HCT116 (cell line): ENCODE results near the gene COPG2. TPM values are rescaled to one million over a fixed set of nuclear protein-coding genes. Genes with fewer than 3 reads are reported as not detected.

Experiments used
- ATAC-seq: fragments of 200-7000 bp; cut with Tn5 transposase; 2 replicates; pipeline ENCODE4 v1.9.1; 2020; ENCODE audit warnings: mild to moderate bottlenecking, moderate library complexity
- BruUV-seq: library from RNA; stranded (reverse); fragments of 400-500 nt; replicated peaks from 2 replicates; lab custom pipeline; 2021; lab: Mats Ljungman, UMichigan
- CTCF ChIA-PET: fragments of 300-600 bp; sonication (Branson Sonifier 250); formaldehyde crosslinking; loops from one replicate; lab custom pipeline; 2021; ENCODE audit warnings: antibody characterized with exemption; lab: Charles Lee
- POLR2A ChIA-PET: fragments of 300-600, 350-600 bp; sonication (Branson Sonifier 250); formaldehyde crosslinking; loops from one replicate; lab custom pipeline; 2021; ENCODE audit warnings: antibody characterized with exemption; lab: Charles Lee
- RAD21 ChIA-PET, 2 experiments: fragments of 300-600 bp; sonication (Branson Sonifier 250); formaldehyde crosslinking; loops; one replicate each; lab custom pipeline; 2023; ENCODE audit warnings: low total read pairs in 2 of 2; ENCODE audit not compliant: uncharacterized antibody in 2 of 2, unreplicated experiment in 2 of 2, low non-redundant PET in 1 of 2; lab: Charles Lee
- DNase-seq: peaks from one replicate; pipeline ENCODE4 v3.0.0-alpha.2; 2010; ENCODE audit warnings: low read depth, low spot score
- H2AFZ ChIP-seq: fragments of 200-600 bp; shearing (Covaris generic), sonication (generic); 2 replicates; pipeline ENCODE4 v1.6.1; 2017; ENCODE audit warnings: low read depth, mixed run types, mixed read lengths, antibody characterized with exemption, low read length; ENCODE audit not compliant: poor library complexity, severe bottlenecking
- H3K27ac ChIP-seq: 2 replicates; pipeline ENCODE4 v1.5.1; 2012; ENCODE audit warnings: low read depth, low read length
- H3K27me3 ChIP-seq: fragments of 200-600 bp; sonication (generic); 2 replicates; pipeline ENCODE4 v1.6.1; 2016; ENCODE audit warnings: mixed run types, low read length, mixed read lengths; ENCODE audit not compliant: insufficient read depth
- H3K36me3 ChIP-seq, 2 experiments: fragments of 200-500 bp in 1 of 2; fragments of 200-600 bp in 1 of 2; sonication (Bioruptor generic) in 1 of 2; sonication (generic) in 1 of 2; 2 replicates each; pipeline versions ENCODE4 v1.5.1 to v1.6.1; 2014 to 2016; ENCODE audit warnings: low read length in 2 of 2, inconsistent platforms in 1 of 2, mixed read lengths in 1 of 2, mixed run types in 1 of 2; ENCODE audit not compliant: insufficient read depth in 2 of 2, control insufficient read depth in 1 of 2
- H3K4me1 ChIP-seq, 2 experiments: fragments of 200-600 bp in 1 of 2; sonication (generic) in 1 of 2; 2 replicates each; pipeline versions ENCODE4 v1.5.1 to v1.6.1; 2012 to 2017; ENCODE audit warnings: low read length in 2 of 2, inconsistent platforms in 1 of 2, mild to moderate bottlenecking in 1 of 2, mixed read lengths in 1 of 2, mixed run types in 1 of 2, moderate library complexity in 1 of 2; ENCODE audit not compliant: insufficient read depth in 2 of 2, control insufficient read depth in 1 of 2
- H3K4me2 ChIP-seq: fragments of 200-600 bp; sonication (generic); 2 replicates; pipeline ENCODE4 v1.6.1; 2017; ENCODE audit warnings: mixed run types, low read length, mixed read lengths
- H3K4me3 ChIP-seq, 2 experiments: fragments of 200-600 bp in 1 of 2; sonication (generic) in 1 of 2; replicated peaks in 1 of 2; 2 replicates each; pipeline ENCODE4 v1.5.1; 2011 to 2016; ENCODE audit warnings: low read length in 2 of 2, control low read depth in 1 of 2, low read depth in 1 of 2, mild to moderate bottlenecking in 1 of 2, mixed read lengths in 1 of 2, mixed run types in 1 of 2
- H3K79me2 ChIP-seq: fragments of 200-600 bp; sonication (generic); 2 replicates; pipeline ENCODE4 v1.6.1; 2017; ENCODE audit warnings: mild to moderate bottlenecking, mixed run types, low read length, moderate library complexity, mixed read lengths; ENCODE audit not compliant: insufficient read depth
- H3K9ac ChIP-seq: fragments of 200-600 bp; sonication (generic); 2 replicates; pipeline ENCODE4 v1.6.1; 2016; ENCODE audit warnings: low read length, mixed read lengths
- H3K9me2 ChIP-seq: fragments of 200-600 bp; sonication (generic), shearing (Covaris generic); 2 replicates; pipeline ENCODE4 v1.6.1; 2017; ENCODE audit warnings: mixed run types, mild to moderate bottlenecking, moderate library complexity; ENCODE audit not compliant: insufficient read depth
- H3K9me3 ChIP-seq, 2 experiments: fragments of 200-500 bp in 1 of 2; fragments of 200-600 bp in 1 of 2; sonication (Bioruptor generic) in 1 of 2; sonication (generic) in 1 of 2; 2 replicates each; pipeline ENCODE4 v1.6.1; 2014 to 2017; ENCODE audit warnings: low read length in 2 of 2, mixed read lengths in 2 of 2, inconsistent platforms in 1 of 2, low read depth in 1 of 2, mild to moderate bottlenecking in 1 of 2, mixed run types in 1 of 2, moderate library complexity in 1 of 2; ENCODE audit not compliant: control insufficient read depth in 1 of 2, insufficient read depth in 1 of 2
- H4K20me1 ChIP-seq: fragments of 200-600 bp; sonication (generic), shearing (Covaris generic); 2 replicates; pipeline ENCODE4 v1.6.1; 2017; ENCODE audit warnings: mixed run types, mild to moderate bottlenecking, moderate library complexity; ENCODE audit not compliant: insufficient read depth
- CBX3 ChIP-seq: IDR thresholded peaks from 2 replicates; pipeline ENCODE4 v1.6.1; 2012; ENCODE audit warnings: low read depth
- EGR1 ChIP-seq: IDR thresholded peaks from 2 replicates; pipeline ENCODE4 v1.6.1; 2012; ENCODE audit warnings: low read depth
- JUND ChIP-seq: IDR thresholded peaks from 2 replicates; pipeline ENCODE4 v1.6.1; 2012
- POLR2A ChIP-seq: IDR thresholded peaks from 2 replicates; pipeline ENCODE4 v1.7.0; 2011; ENCODE audit warnings: borderline replicate concordance; ENCODE audit not compliant: insufficient read depth, insufficient read length; ENCODE audit errors: extremely low read depth
- POLR2AphosphoS5 ChIP-seq: IDR thresholded peaks from 2 replicates; pipeline ENCODE4 v1.6.1; 2011; ENCODE audit warnings: mild to moderate bottlenecking, low read depth, low read length, moderate library complexity
- RAD21 ChIP-seq: IDR thresholded peaks from 2 replicates; pipeline ENCODE4 v1.6.1; 2012; ENCODE audit warnings: low read depth, mild to moderate bottlenecking
- SIN3A ChIP-seq: IDR thresholded peaks from 2 replicates; pipeline ENCODE4 v1.6.1; 2012; ENCODE audit warnings: low read depth
- SP1 ChIP-seq: IDR thresholded peaks from 2 replicates; pipeline ENCODE4 v1.6.1; 2012; ENCODE audit warnings: low read depth
- TCF7L2 ChIP-seq: IDR thresholded peaks from 2 replicates; pipeline ENCODE4 v1.7.0; 2011; ENCODE audit warnings: borderline replicate concordance, inconsistent platforms; ENCODE audit not compliant: insufficient read depth, insufficient read length; ENCODE audit errors: extremely low read depth
- ZFX ChIP-seq: fragments of 450-650 bp; IDR thresholded peaks from 2 replicates; pipeline ENCODE4 v1.6.1; 2017
- ZNF274 ChIP-seq: fragments of 200-500 bp; sonication (Bioruptor generic); IDR thresholded peaks from 2 replicates; pipeline ENCODE4 v1.6.1; 2014; ENCODE audit warnings: mild to moderate bottlenecking, low read depth, low read length, inconsistent platforms
- intact Hi-C: fragments of 100-400 bp; cut with micrococcal nuclease; formaldehyde crosslinking; loops from 2 replicates; pipeline ENCODE4 v1.10.0; 2022
- total RNA-seq: library from RNA; stranded (reverse); gene quantifications from one replicate; pipeline ENCODE4 v1.2.1, GENCODE V29; 2021; ENCODE audit not compliant: unreplicated experiment
- TF ChIP-seq, protein P1 (sequence below): IDR thresholded peaks from 2 replicates; pipeline ENCODE4 v1.6.1; 2012; ENCODE audit warnings: low read depth
- TF ChIP-seq, protein P2 (sequence below): IDR thresholded peaks from 2 replicates; pipeline ENCODE4 v1.6.1; 2011; ENCODE audit warnings: mild to moderate bottlenecking, low read length, moderate library complexity; ENCODE audit not compliant: insufficient replicate concordance; ENCODE audit errors: extremely low read depth
- TF ChIP-seq, protein P3 (sequence below): IDR thresholded peaks from 2 replicates; pipeline ENCODE4 v1.6.1; 2012

COPG2 gene
- total RNA-seq, 1 experiment from 2014 or later = 31.0 TPM

DNA sequence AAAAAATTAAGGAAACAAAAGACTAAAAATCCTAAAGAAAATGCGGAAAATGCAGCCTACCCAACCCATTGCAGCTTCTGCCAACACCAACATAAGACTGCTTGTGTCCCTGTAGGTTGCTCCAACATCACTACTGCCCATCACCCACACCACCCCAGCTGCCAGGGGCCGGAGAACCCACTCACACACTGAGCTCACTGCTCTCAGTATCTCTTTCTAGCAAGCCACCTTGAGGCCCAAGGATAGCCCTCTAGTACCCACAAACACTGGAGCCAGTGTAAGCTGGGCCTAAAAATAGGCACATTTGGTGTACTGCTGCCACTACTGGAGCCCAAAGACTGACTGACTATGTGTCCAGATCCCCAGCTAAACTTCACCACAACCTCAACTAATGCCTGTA, 109.4 kb downstream of the COPG2 start (continued):
- TF ChIP-seq SP1 (no peak), EGR1 (no peak)
- TF ChIP-seq, all 23 proteins: peak for 0

DNA sequence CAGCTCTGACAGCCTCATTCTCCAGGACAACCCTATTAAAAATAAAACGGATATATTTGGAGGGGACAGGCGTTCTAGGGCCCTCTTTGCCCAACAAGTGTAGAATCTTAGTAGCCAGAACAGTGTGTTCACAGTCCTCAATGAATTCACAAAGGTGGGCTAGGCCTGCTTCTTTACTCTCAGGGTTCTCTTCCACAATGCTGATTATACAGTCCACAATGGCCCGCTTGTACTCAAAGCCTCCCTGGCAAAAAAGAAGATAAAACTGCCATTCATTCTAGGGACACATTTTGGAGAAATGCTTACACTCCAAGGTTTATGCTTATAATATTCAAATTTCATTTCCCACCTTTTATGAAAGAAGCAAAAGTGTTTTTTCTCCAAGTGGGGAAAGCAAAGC, 114.1 kb downstream of the COPG2 start:
- Histone ChIP-seq H3K4me3 (no peak overlapping the region), H3K9me3 (no peaks in the 10 kb centered on the region), H3K36me3 (no peaks in the 10 kb centered on the region), H3K79me2 (no peaks in the 10 kb centered on the region), H3K4me1 (no peaks in the 10 kb centered on the region), H3K4me2 (no peak overlapping the region), H3K27ac (no peak overlapping the region), H3K27me3 (no peaks in the 10 kb centered on the region), H3K9me2 (no peaks in the 10 kb centered on the region), H3K9ac (no peak overlapping the region), H4K20me1 (no peaks in the 10 kb centered on the region), H2AFZ (no peak overlapping the region)
- DNase-seq (no peak), ATAC-seq (no peak)
- intact Hi-C loops = no loop called here
- RAD21 ChIA-PET = no interaction called here
- CTCF ChIA-PET = no interaction called here
- BruUV-seq = no TSS peak
- POLR2A ChIA-PET = no interaction called here
- no peak for TF ChIP-seq JUND
- no peak for TF ChIP-seq SP1
- TF ChIP-seq TCF7L2 = no peak

DNA sequence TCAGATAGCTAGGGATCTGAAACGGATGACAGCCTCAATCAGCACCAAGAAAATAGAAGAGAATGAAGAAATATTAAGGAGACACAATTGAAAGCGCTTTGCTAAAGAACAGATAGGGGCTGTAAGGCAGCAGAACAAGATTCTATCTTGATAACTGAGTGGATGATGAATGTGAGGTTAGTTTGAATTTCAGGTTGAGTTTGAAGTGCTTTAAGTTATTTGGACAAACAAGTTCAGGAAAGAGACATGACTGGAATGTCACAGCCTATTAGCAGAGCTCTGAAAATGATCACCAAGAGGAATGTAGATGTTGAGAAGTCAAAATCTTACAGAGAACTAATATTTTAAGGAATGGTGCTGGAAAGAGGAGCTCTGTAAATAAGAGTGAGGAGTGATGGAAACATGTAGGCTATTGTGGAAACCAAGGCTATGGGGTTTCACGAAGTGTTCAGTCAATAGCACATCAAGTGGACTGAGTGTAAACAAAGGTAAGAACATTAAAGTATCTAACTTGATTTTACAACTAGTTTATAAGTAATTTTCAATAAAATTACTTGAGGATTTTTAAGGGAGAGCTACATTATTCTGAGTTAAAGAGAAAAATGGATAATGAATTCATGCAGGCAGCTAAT, 115.0 kb downstream of the COPG2 start:
- no peak for ATAC-seq
- no peak for DNase-seq
- no peak overlapping the region for H3K27ac ChIP-seq
- intact Hi-C loops = no loop called here
- no peak overlapping the region for H3K4me3 ChIP-seq
- ChIA-PET RAD21 (no interaction called here), POLR2A (no interaction called here), CTCF (no interaction called here)
- no peak overlapping the region for H3K4me2 ChIP-seq
- H3K27me3 ChIP-seq = no peaks in the 10 kb centered on the region
- no peaks in the 10 kb centered on the region for H3K4me1 ChIP-seq
- H3K9ac ChIP-seq = no peak overlapping the region
- no peaks in the 10 kb centered on the region for H3K9me3 ChIP-seq
- no TSS peak for BruUV-seq
- H3K79me2 ChIP-seq = no peaks in the 10 kb centered on the region
- TF ChIP-seq, protein P1, sequence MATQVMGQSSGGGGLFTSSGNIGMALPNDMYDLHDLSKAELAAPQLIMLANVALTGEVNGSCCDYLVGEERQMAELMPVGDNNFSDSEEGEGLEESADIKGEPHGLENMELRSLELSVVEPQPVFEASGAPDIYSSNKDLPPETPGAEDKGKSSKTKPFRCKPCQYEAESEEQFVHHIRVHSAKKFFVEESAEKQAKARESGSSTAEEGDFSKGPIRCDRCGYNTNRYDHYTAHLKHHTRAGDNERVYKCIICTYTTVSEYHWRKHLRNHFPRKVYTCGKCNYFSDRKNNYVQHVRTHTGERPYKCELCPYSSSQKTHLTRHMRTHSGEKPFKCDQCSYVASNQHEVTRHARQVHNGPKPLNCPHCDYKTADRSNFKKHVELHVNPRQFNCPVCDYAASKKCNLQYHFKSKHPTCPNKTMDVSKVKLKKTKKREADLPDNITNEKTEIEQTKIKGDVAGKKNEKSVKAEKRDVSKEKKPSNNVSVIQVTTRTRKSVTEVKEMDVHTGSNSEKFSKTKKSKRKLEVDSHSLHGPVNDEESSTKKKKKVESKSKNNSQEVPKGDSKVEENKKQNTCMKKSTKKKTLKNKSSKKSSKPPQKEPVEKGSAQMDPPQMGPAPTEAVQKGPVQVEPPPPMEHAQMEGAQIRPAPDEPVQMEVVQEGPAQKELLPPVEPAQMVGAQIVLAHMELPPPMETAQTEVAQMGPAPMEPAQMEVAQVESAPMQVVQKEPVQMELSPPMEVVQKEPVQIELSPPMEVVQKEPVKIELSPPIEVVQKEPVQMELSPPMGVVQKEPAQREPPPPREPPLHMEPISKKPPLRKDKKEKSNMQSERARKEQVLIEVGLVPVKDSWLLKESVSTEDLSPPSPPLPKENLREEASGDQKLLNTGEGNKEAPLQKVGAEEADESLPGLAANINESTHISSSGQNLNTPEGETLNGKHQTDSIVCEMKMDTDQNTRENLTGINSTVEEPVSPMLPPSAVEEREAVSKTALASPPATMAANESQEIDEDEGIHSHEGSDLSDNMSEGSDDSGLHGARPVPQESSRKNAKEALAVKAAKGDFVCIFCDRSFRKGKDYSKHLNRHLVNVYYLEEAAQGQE = no peak
- TF ChIP-seq POLR2A (no peak), SIN3A (no peak), ZNF274 (no peak), POLR2AphosphoS5 (no peak), JUND (no peak), RAD21 (no peak), CBX3 (no peak), ZFX (no peak)
- TF ChIP-seq, protein P2, sequence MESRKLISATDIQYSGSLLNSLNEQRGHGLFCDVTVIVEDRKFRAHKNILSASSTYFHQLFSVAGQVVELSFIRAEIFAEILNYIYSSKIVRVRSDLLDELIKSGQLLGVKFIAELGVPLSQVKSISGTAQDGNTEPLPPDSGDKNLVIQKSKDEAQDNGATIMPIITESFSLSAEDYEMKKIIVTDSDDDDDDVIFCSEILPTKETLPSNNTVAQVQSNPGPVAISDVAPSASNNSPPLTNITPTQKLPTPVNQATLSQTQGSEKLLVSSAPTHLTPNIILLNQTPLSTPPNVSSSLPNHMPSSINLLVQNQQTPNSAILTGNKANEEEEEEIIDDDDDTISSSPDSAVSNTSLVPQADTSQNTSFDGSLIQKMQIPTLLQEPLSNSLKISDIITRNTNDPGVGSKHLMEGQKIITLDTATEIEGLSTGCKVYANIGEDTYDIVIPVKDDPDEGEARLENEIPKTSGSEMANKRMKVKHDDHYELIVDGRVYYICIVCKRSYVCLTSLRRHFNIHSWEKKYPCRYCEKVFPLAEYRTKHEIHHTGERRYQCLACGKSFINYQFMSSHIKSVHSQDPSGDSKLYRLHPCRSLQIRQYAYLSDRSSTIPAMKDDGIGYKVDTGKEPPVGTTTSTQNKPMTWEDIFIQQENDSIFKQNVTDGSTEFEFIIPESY = no peak
- TF ChIP-seq, protein P3, sequence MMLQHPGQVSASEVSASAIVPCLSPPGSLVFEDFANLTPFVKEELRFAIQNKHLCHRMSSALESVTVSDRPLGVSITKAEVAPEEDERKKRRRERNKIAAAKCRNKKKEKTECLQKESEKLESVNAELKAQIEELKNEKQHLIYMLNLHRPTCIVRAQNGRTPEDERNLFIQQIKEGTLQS = no peak
- TF ChIP-seq, all 23 proteins: peak for 0
- H4K20me1 ChIP-seq = no peaks in the 10 kb centered on the region
- H2AFZ ChIP-seq = no peak overlapping the region
- H3K36me3 ChIP-seq = no peaks in the 10 kb centered on the region
- H3K9me2 ChIP-seq = no peaks in the 10 kb centered on the region
